Naive thymus-derived CD8-positive, alpha-beta T cell (primary cell): ENCODE data around the gene SRC. TPM values are rescaled to one million over a fixed set of nuclear protein-coding genes. Genes with fewer than 3 reads are reported as not detected.

ENCODE experiments used
- ATAC-seq, 2 donors: fragments of 150-1000 bp; cut with Tn5 transposase in 1 of 2; sonication (Bioruptor Pico), chemical (Tn5 transposase) in 1 of 2; 1 replicate in 1 of 2; 2 replicates in 1 of 2; pipeline ENCODE4 v1.10.0; 2021; ENCODE audit warnings: mild to moderate bottlenecking in 2 of 2, moderate library complexity in 2 of 2
- POLR2A ChIA-PET: fragments of 350-600 bp; sonication (Branson Sonifier 250); formaldehyde crosslinking; loops from one replicate; lab custom pipeline; 2021; ENCODE audit warnings: antibody characterized with exemption; lab: Charles Lee
- DNase-seq, 10 donors: peaks; one replicate each; pipeline versions ENCODE4 v3.0.0 to v3.0.0-alpha.2; 2020 to 2022
- H3K27ac Mint-ChIP-seq, 10 donors: one replicate each; pipeline ENCODE4 v1.8.0; 2020 to 2022; ENCODE audit warnings: mild to moderate bottlenecking in 10 of 10, mixed read lengths in 10 of 10, moderate library complexity in 4 of 10, inconsistent platforms in 1 of 10
- H3K27me3 Mint-ChIP-seq, 5 donors: one replicate each; pipeline ENCODE4 v1.8.0; 2021 to 2022; ENCODE audit warnings: mixed read lengths in 5 of 5
- H3K36me3 Mint-ChIP-seq, 3 donors: one replicate each; pipeline ENCODE4 v1.8.0; 2020 to 2022; ENCODE audit warnings: mixed read lengths in 3 of 3, mild to moderate bottlenecking in 2 of 3, inconsistent platforms in 1 of 3
- H3K4me1 Mint-ChIP-seq, 4 donors: one replicate each; pipeline ENCODE4 v1.8.0; 2021 to 2022; ENCODE audit warnings: mixed read lengths in 4 of 4
- H3K4me3 Mint-ChIP-seq, 10 donors: one replicate each; pipeline ENCODE4 v1.8.0; 2020 to 2022; ENCODE audit warnings: mild to moderate bottlenecking in 10 of 10, mixed read lengths in 10 of 10, moderate library complexity in 6 of 10, inconsistent platforms in 1 of 10
- H3K9me3 Mint-ChIP-seq, 9 donors: one replicate each; pipeline ENCODE4 v1.8.0; 2020 to 2022; ENCODE audit warnings: mixed read lengths in 9 of 9, mild to moderate bottlenecking in 3 of 9, inconsistent platforms in 1 of 9, moderate library complexity in 1 of 9
- polyA plus RNA-seq, 3 donors: library from polyadenylated mRNA; unstranded; fragments of 300-500 nt; fragmentation: Illumina TruSeq; gene quantifications; one replicate each; pipeline ENCODE4 v1.2.3, GENCODE V29; 2021
- total RNA-seq, 8 experiments: library from RNA in 2 of 8; stranded (reverse) in 2 of 8; gene quantifications; one replicate each; pipeline ENCODE4 v1.2.3 and lab custom pipeline; 2021 to 2026

The SRC gene
- total and polyA plus RNA-seq, 5 experiments from 2014 or later: 0.07 to 2.4 (median 0.60) TPM; not detected in 2

DNA sequence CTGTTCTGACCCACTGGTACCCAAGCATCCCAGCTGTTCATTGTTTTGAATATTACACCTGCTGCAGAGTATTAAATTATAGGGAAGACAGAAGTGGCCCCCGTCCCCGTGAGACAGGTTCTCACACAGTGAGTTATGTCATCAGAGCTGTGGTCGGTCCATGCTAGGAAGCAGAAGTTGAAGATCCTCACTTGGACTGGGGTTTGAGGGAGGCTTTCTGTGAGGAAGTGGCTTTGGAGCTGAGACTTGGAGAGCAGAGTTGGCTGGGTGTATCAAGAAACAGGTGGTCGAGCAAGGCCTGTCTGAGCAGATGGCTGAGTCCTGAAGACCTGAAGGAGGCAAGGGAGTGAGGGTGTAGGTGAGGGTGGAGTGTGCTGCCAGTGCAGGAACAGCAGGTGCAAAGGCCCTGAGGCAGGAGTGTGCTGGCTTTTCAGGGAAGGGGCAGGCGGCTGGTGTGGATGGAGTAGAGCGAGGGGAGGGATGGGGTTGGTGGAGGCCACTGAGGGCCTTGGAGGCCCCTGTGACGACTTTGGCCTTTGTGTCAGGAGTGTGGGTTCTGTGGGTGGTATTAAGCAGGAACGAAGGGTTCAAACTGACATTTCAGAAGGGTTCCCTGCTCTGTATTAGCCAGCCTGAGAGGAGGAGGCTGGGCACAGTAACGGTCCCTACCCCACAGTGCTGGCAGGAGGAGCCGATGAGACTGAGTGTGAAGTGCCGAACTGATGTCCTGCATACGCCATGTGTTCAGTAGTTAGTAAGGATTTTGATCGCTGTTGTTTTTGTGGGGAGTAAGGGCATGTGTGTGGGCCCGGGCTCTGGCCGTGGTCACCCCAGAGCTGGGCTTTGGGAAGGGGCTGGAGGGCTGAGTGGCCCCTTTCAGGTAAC is 11.8 kb downstream of the SRC start:
- POLR2A ChIA-PET: no interaction called here
- peak overlapping the region in 1 of 10 donors; percentile 24 for H3K4me3 Mint-ChIP-seq
- H3K27ac Mint-ChIP-seq: peak overlapping the region in 2 of 10 donors; percentile 4 to 91
- H3K9me3 Mint-ChIP-seq: no peaks in the 10 kb centered on the region
- peaks cover 0 to 1% (median 0%) of the 10 kb centered on the region in 5 donors for H3K27me3 Mint-ChIP-seq
- DNase-seq: no peak
- H3K36me3 Mint-ChIP-seq: no peaks in the 10 kb centered on the region
- peaks cover 0 to 14% (median under 1%) of the 10 kb centered on the region in 4 donors for H3K4me1 Mint-ChIP-seq
- no peak for ATAC-seq

DNA sequence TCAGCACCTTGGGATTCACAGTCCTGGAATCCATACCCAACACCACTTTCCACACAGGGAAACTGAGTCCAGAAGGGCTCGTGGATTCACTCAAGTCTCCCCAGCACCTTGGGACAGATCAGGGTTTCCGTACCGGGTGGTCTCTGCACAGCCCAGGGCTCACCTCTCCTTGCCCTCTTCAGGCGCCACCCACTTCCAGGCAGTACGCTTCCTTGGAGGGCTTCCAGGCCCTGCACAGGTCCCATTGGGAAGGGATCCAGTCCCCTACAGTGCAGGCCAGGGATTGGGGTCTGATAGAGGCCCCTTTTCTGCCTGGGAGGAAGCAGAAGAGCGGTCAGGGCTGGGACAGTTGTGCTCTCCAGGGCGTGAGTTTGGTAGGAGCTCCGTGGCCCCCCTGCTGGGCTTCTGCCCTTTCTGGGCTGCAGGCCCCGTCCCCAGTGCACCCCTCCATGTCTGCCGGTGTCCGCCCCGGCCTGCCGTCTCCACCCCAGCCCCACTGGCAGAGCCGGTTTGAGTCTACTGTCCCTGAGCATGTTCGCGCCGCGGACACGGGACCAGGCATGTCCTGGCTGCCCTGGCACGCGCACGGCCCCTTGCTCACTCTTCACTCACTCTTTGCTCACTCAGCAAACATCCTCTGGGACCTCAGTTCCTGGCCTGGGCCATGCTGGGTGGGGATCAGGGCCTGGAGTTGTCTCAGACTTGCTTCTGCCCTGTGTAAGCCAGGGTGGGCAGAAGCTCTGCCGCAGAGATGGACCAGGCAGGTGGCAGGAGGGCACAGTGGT is 12.6 kb downstream of the SRC start:
- Mint-ChIP-seq H3K27ac (no peak overlapping the region), H3K4me1 (peaks cover 0 to 14% (median 0%) of the 10 kb centered on the region in 4 donors), H3K4me3 (no peak overlapping the region), H3K9me3 (no peaks in the 10 kb centered on the region), H3K36me3 (no peaks in the 10 kb centered on the region), H3K27me3 (peaks cover 0 to 1% (median 0%) of the 10 kb centered on the region in 5 donors)
- no peak for ATAC-seq
- POLR2A ChIA-PET: no interaction called here
- DNase-seq: no peak

DNA sequence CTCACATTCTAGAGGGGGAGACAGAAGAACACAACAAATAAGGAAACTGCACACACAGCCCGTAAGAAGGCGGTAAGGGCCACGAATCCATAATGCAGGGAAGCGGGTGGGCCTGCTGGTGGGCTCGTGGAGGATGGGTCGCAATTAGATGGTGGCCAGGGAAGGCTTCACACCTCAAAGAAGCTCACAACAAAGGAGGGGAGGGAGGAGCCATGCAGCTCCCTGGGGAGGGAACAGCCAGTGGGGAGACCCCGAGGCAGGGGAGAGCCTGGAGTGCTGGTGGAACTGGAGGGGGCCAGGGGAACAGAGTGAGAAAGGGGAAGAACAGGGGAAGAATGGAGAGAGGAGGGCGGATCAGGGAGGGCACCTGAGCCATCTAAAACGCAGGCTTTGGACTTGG is 13.4 kb downstream of the SRC start:
- Mint-ChIP-seq H3K4me1 (peaks cover 0 to 14% (median 0%) of the 10 kb centered on the region in 4 donors), H3K4me3 (no peak overlapping the region), H3K9me3 (no peaks in the 10 kb centered on the region), H3K27me3 (peaks cover 0 to 1% (median 0%) of the 10 kb centered on the region in 5 donors), H3K27ac (peak overlapping the region in 1 of 10 donors; percentile 13), H3K36me3 (no peaks in the 10 kb centered on the region)
- ATAC-seq: no peak
- POLR2A ChIA-PET: no interaction called here
- DNase-seq: no peak

DNA sequence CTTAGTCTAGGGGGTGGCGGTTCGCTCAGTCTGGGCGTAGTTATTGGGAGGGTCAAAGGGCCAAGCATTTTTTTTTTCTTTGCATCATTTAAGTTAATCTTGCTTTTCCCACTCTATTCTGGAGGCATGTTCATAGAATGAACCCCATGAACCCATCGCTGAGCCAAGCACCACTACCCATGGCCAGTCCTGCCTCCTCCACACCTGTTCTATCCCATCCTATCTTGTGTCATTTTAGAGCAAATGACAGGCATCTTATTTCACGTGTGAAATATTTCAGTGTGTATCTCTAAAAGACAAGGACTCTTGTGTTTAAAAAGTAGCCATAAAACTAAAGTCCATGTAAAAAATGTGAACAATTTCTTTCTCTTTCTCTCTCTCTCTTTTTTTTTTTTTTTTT is 13.9 kb downstream of the SRC start:
- Mint-ChIP-seq H3K4me3 (no peak overlapping the region), H3K36me3 (no peaks in the 10 kb centered on the region), H3K9me3 (no peaks in the 10 kb centered on the region), H3K4me1 (peaks cover 0 to 14% (median 0%) of the 10 kb centered on the region in 4 donors), H3K27ac (no peak overlapping the region), H3K27me3 (peaks cover 0 to 1% (median 0%) of the 10 kb centered on the region in 5 donors)
- ATAC-seq (no peak), DNase-seq (no peak)
- POLR2A ChIA-PET: no interaction called here

DNA sequence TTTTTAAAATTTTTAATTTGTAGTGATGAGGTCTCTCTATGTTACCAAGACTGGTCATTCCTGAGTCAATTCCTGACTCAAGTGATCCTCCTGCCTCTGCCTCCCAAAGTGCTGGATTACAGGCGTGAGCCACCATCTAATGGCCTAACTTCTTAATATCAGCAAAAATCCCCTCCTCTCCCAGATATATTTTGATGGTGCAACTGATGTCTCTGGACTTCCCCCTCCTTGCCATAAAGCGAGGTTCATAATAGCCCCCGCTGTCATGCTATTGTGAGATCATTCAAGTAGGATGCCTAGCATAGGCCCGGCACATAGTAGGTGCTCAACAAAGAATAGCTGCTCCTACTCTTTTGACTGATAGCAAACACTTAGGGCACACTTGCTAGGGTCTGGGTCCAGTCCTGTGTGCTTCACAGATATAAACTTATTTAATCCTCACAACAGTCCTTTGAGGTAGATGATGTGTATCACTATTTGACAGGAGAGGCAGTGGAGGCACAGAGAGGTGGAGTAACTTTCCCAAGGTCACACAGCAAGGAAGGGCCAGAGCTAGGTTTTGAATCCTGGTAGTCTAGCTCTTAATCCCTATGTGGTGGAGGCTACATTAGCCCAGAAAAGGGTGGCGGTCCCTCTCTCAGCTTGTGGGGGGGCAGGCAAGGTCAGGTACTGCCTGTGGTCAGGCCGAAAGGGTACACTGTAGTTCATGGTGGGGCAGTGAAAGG is 14.6 kb downstream of the SRC start:
- H3K36me3 Mint-ChIP-seq: no peaks in the 10 kb centered on the region
- H3K4me3 Mint-ChIP-seq: no peak overlapping the region
- H3K9me3 Mint-ChIP-seq: no peaks in the 10 kb centered on the region
- DNase-seq (peak in 1 of 10 donors; percentile 19), ATAC-seq (no peak)
- H3K4me1 Mint-ChIP-seq: peaks cover 0 to 15% (median 0%) of the 10 kb centered on the region in 4 donors
- POLR2A ChIA-PET: no interaction called here
- peak overlapping the region in 1 of 10 donors; percentile 69 for H3K27ac Mint-ChIP-seq
- H3K27me3 Mint-ChIP-seq: peaks cover 0 to 1% (median 0%) of the 10 kb centered on the region in 5 donors

DNA sequence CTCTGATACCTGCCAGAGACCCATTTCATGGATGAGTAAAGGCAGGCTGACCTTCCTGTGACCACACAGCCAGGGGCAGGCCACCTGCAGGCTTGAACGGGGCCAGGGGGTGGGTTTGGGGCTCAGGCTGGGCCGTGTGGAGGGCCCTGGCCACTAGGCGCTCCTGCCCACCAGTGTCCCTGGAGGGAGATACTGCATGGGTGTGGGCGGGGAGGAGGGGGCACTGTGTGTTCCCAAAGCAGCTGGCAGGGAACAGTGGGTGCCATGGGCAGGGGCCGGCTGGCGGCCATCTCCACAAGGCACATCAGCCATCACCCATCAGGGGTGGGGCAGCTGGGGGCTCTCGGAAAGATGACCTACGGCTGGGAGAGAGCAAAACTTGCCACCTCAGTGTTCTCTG is 15.4 kb downstream of the SRC start:
- POLR2A ChIA-PET: no interaction called here
- no peak for ATAC-seq
- H3K27me3 Mint-ChIP-seq: no peaks in the 10 kb centered on the region
- H3K4me3 Mint-ChIP-seq: no peak overlapping the region
- no peaks in the 10 kb centered on the region for H3K9me3 Mint-ChIP-seq
- peak in 1 of 10 donors; percentile 60 for DNase-seq
- H3K27ac Mint-ChIP-seq: no peak overlapping the region
- H3K36me3 Mint-ChIP-seq: no peaks in the 10 kb centered on the region
- H3K4me1 Mint-ChIP-seq: peaks cover 0 to 19% (median 0%) of the 10 kb centered on the region in 4 donors

DNA sequence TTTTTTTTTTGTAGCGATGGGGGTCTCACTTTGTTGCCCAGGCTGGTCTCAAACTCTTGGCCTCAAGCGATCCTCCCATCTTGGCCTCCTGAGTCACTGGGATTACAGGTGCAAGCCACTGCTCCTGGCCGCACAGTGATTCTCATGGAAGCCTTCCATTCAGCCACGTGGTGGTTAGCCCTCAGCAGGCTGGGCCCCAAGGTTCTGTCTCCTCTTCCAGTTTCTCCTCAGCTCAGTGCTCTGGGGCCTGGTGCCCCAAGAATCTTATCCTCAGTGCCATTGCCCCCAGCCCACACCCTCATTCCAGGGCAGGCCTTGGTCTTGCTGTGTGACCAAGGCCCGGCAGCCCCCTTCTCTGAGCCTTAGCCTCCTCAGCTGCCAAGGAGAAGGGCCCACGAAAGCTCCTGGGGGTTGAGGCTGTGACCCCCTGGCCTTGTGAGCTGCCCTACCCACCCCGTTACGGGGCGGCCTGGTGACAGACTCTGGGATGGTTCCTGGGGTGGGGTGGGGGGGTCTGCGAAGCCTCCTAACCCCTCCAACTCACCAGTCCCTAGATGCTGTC is 16.4 kb downstream of the SRC start:
- H3K27ac Mint-ChIP-seq: no peak overlapping the region
- no peaks in the 10 kb centered on the region for H3K9me3 Mint-ChIP-seq
- H3K27me3 Mint-ChIP-seq: no peaks in the 10 kb centered on the region
- POLR2A ChIA-PET: no interaction called here
- no peaks in the 10 kb centered on the region for H3K36me3 Mint-ChIP-seq
- ATAC-seq: no peak
- peaks cover 0 to 22% (median 0%) of the 10 kb centered on the region in 4 donors for H3K4me1 Mint-ChIP-seq
- H3K4me3 Mint-ChIP-seq: no peak overlapping the region
- peak in 1 of 10 donors; percentile 36 for DNase-seq

DNA sequence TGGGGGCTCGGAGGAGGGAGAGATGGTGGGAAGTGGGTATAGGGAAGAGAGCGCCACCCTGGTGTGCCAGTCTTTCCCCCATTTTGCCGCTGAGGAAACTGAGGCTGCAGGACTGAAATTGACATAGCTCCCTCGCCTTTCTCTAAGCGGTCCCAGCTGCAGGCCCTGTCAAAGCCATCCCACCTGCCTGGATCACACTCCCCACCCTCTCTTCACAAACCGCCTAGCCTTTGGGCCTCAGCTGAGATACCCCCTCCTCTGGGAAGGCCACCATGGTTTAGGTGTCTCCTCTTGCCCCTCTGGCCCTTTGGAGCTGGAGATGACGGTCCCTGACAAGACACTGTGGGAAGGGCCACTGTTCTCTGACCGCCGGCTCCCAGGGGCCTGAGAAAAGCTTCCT is 16.9 kb downstream of the SRC start:
- Mint-ChIP-seq H3K27ac (no peak overlapping the region), H3K36me3 (no peaks in the 10 kb centered on the region), H3K4me3 (no peak overlapping the region), H3K27me3 (no peaks in the 10 kb centered on the region), H3K4me1 (peaks cover 0 to 17% (median 0%) of the 10 kb centered on the region in 4 donors), H3K9me3 (no peaks in the 10 kb centered on the region)
- POLR2A ChIA-PET: no interaction called here
- ATAC-seq: no peak
- peak in 1 of 10 donors; percentile 21 for DNase-seq

DNA sequence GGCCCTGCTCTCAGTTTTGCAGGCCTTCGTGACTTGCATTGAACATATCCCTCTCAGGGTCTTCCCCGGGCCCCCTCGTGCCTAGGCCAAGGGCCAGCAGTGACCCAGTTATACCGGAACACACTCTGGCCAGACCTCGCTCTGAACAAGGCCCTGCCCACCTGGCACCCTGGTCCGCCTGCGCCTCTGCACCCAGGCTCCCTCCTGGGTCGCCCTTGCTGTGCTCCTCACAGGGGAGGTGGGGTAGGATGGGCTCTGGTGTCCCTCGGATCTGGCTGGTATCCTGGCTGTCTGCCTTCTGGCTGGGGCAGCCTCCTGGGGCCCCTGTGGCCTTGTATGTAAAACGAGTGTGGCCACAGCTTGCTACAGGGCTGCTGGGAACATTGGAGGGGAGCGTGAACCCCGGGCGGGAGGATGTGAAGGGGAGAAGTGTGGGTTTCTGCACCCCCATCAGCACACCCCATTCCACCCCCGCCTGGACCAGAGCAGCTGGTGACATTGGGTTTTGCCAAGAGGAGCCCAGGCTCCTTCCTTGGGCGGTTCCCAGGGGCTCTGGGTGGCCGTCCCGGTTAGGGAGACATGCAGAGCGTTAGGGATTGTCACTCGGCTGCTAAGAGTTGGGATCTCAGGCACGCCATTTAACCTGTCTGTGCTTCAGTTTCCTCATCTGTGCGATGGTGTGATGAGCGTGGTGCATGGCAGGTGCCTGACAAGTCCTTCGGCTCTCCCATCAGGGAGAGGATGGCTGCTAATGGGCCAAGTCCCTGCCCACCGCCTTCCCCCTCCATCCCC is 17.5 kb downstream of the SRC start:
- peak in 1 of 10 donors; percentile 50 for DNase-seq
- Mint-ChIP-seq H3K4me1 (peaks cover 0 to 14% (median 0%) of the 10 kb centered on the region in 4 donors), H3K9me3 (no peaks in the 10 kb centered on the region), H3K27me3 (no peaks in the 10 kb centered on the region), H3K36me3 (no peaks in the 10 kb centered on the region), H3K4me3 (no peak overlapping the region), H3K27ac (no peak overlapping the region)
- no peak for ATAC-seq
- POLR2A ChIA-PET: no interaction called here

DNA sequence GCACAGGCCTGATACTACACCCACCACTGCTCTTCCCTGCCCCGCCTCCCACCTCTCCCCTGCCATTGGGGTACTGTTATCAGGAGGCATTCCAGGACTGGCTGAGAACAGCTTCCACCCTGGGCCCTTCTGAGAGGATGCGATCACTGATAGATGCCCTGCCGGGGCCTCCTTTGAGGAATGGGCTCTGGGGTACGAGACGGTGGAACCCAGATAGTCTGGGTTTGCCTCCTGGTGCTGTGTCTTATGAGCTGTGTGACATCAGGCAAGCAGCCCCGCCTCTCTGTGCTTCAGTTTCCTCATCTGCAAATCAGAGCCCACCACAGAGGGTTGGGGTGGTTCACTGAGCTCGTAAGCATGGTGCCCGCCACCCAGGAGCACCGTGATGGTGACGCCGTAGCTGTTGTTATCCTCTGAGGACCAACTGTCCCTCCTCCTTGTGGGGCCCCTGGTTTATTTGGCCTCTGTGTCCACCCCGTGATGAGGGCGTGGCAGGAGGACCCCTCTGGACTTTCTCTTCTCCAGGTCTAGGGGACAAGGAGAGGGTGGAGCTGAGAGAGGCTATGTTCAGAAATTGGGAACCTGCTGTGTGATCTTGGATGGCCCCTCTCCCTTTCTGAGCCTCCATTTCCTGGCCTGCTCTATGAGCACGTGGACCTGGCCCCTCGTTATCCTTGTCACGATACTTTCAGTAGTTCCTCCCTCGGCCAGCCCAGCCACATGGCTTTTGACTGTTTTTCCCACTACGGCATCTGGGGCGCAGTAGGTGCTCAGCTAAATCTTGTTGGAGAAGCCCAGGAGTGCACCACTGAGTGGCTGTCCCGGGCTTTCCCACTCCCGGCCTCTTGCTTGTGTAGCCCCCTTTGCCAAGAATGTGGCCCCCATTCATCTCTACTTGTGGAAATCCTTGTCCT is 18.3 kb downstream of the SRC start:
- DNase-seq (peak in 1 of 10 donors; percentile 31), ATAC-seq (no peak)
- peaks cover 0 to 14% (median 0%) of the 10 kb centered on the region in 4 donors for H3K4me1 Mint-ChIP-seq
- H3K27ac Mint-ChIP-seq: no peak overlapping the region
- POLR2A ChIA-PET: no interaction called here
- H3K36me3 Mint-ChIP-seq: no peaks in the 10 kb centered on the region
- no peak overlapping the region for H3K4me3 Mint-ChIP-seq
- H3K9me3 Mint-ChIP-seq: no peaks in the 10 kb centered on the region
- H3K27me3 Mint-ChIP-seq: no peaks in the 10 kb centered on the region

DNA sequence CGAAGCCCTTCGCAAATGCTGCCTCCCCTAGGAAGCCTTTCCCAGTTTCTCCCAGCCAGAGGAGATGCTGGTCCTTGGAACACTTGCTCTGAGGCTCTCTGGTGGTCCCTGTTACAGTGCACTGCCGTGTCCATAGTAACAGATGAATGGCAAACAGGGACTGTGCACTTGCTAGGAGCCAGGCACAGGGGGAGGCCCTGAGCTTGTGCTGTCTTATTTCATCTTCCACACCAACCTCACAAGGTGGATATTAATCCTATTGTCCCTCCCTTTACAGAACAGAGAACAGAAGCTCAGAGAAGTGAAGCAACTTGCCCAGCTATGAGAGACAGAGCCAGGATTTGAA is 19.0 kb downstream of the SRC start:
- no peaks in the 10 kb centered on the region for H3K9me3 Mint-ChIP-seq
- peak overlapping the region in 1 of 10 donors; percentile 16 for H3K27ac Mint-ChIP-seq
- POLR2A ChIA-PET: no interaction called here
- DNase-seq: peak in 1 of 10 donors; percentile 36
- no peak for ATAC-seq
- H3K27me3 Mint-ChIP-seq: no peaks in the 10 kb centered on the region
- H3K4me3 Mint-ChIP-seq: no peak overlapping the region
- no peaks in the 10 kb centered on the region for H3K36me3 Mint-ChIP-seq
- H3K4me1 Mint-ChIP-seq: peaks cover 0 to 14% (median 0%) of the 10 kb centered on the region in 4 donors
